CD4-positive, alpha-beta T cell (primary cell): ENCODE measurements around the gene TGM5. TPM values are rescaled to one million over a fixed set of nuclear protein-coding genes. Genes with fewer than 3 reads are reported as not detected.

Experiments used
- ATAC-seq: fragments of 200-7000 bp; cut with Tn5 transposase; one replicate; pipeline ENCODE4 v1.10.0; 2022; ENCODE audit warnings: mild to moderate bottlenecking; ENCODE audit not compliant: poor library complexity
- CTCF ChIA-PET: fragments of 350-600 bp; sonication (Branson Sonifier 250); formaldehyde crosslinking; loops from one replicate; lab custom pipeline; 2021; ENCODE audit warnings: antibody characterized with exemption, inconsistent platforms; lab: Charles Lee
- POLR2A ChIA-PET: fragments of 350-600 bp; sonication (Branson Sonifier 250); formaldehyde crosslinking; loops from one replicate; lab custom pipeline; 2021; ENCODE audit warnings: antibody characterized with exemption, inconsistent platforms; lab: Charles Lee
- DNase-seq, 14 experiments: peaks; one replicate each; pipeline ENCODE4 v3.0.0-alpha.2; 2013 to 2020; ENCODE audit warnings: mixed read lengths in 2 of 14
- H3K27ac ChIP-seq, 2 donors: one replicate each; pipeline versions ENCODE4 v1.5.1 to v1.7.0; 2013; ENCODE audit warnings: low read length in 2 of 2, low read depth in 1 of 2, mild to moderate bottlenecking in 1 of 2
- H3K27me3 ChIP-seq, 2 experiments: 1 replicate in 1 of 2; 2 replicates in 1 of 2; pipeline versions ENCODE4 v1.6.1 to v1.7.0; 2013; ENCODE audit warnings: low read length in 2 of 2, control low read depth in 1 of 2, mild to moderate bottlenecking in 1 of 2, moderate library complexity in 1 of 2; ENCODE audit not compliant: insufficient read depth in 2 of 2, control insufficient read depth in 1 of 2
- H3K36me3 ChIP-seq: one replicate; pipeline ENCODE4 v1.6.1; 2013; ENCODE audit warnings: low read length, control low read depth; ENCODE audit not compliant: insufficient read depth
- H3K4me1 ChIP-seq: one replicate; pipeline ENCODE4 v1.6.1; 2013; ENCODE audit warnings: low read length, control low read depth; ENCODE audit not compliant: insufficient read depth
- H3K4me3 ChIP-seq: one replicate; pipeline ENCODE4 v1.5.1; 2013; ENCODE audit warnings: mild to moderate bottlenecking, low read length, moderate library complexity
- H3K9me3 ChIP-seq, 2 experiments: 1 replicate in 1 of 2; 2 replicates in 1 of 2; pipeline versions ENCODE4 v1.6.1 to v1.7.0; 2013; ENCODE audit warnings: low read length in 2 of 2, mild to moderate bottlenecking in 2 of 2, control low read depth in 1 of 2, moderate library complexity in 1 of 2; ENCODE audit not compliant: control insufficient read depth in 1 of 2, insufficient read depth in 1 of 2
- H3K27ac Mint-ChIP-seq: one replicate; pipeline ENCODE4 v1.8.0; 2020; ENCODE audit warnings: mixed read lengths
- H3K27me3 Mint-ChIP-seq: one replicate; pipeline ENCODE4 v1.8.0; 2021; ENCODE audit warnings: mixed read lengths
- H3K36me3 Mint-ChIP-seq: one replicate; pipeline ENCODE4 v1.8.0; 2021; ENCODE audit warnings: low read depth, mixed read lengths
- H3K4me1 Mint-ChIP-seq: one replicate; pipeline ENCODE4 v1.8.0; 2021; ENCODE audit warnings: low read depth, mixed read lengths
- H3K4me3 Mint-ChIP-seq: one replicate; pipeline ENCODE4 v1.8.0; 2020; ENCODE audit warnings: mild to moderate bottlenecking, mixed read lengths
- H3K9me3 Mint-ChIP-seq: one replicate; pipeline ENCODE4 v1.8.0; 2020; ENCODE audit warnings: mixed read lengths
- intact Hi-C, 2 experiments: fragments of 100-400 bp; cut with DNase I in 1 of 2; cut with micrococcal nuclease in 1 of 2; formaldehyde crosslinking; loops; one replicate each; pipeline versions ENCODE4 v1.15.1 to v1.9.0; 2023 to 2025; cut with DNase I, micrococcal nuclease
- total RNA-seq, 174 experiments: library from RNA in 2 of 174; stranded (reverse) in 2 of 174; gene quantifications; one replicate each; pipeline ENCODE4 v1.2.3 and lab custom pipeline; 2021 to 2026
- TF ChIP-seq, protein P1 (sequence below): fragments of 200-600 bp; IDR thresholded peaks from one replicate; pipeline ENCODE4 v1.8.0; 2022; ENCODE audit warnings: antibody characterized with exemption, mild to moderate bottlenecking

TGM5 gene
- total RNA-seq, 2 experiments from 2014 or later = not detected

GRCh38 chr15:43256341-43256740 is 10.4 kb downstream of the TGM5 start:
- H3K27me3 ChIP-seq = no peaks in the 10 kb centered on the region
- CTCF ChIA-PET = no interaction called here

GRCh38 chr15:43255376-43255775 is 11.4 kb downstream of the TGM5 start:
- Mint-ChIP-seq H3K27me3 (peaks cover 11% of the 10 kb centered on the region), H3K36me3 (no peaks in the 10 kb centered on the region), H3K27ac (no peak overlapping the region), H3K4me1 (no peaks in the 10 kb centered on the region), H3K4me3 (no peak overlapping the region), H3K9me3 (no peaks in the 10 kb centered on the region)
- DNase-seq (no peak), ATAC-seq (no peak)
- Histone ChIP-seq H3K36me3 (no peaks in the 10 kb centered on the region), H3K27ac (no peak overlapping the region), H3K9me3 (no peaks in the 10 kb centered on the region), H3K4me3 (no peak overlapping the region), H3K27me3 (no peaks in the 10 kb centered on the region), H3K4me1 (peaks cover 3% of the 10 kb centered on the region)
- CTCF ChIA-PET = no interaction called here
- TF ChIP-seq, protein P1, sequence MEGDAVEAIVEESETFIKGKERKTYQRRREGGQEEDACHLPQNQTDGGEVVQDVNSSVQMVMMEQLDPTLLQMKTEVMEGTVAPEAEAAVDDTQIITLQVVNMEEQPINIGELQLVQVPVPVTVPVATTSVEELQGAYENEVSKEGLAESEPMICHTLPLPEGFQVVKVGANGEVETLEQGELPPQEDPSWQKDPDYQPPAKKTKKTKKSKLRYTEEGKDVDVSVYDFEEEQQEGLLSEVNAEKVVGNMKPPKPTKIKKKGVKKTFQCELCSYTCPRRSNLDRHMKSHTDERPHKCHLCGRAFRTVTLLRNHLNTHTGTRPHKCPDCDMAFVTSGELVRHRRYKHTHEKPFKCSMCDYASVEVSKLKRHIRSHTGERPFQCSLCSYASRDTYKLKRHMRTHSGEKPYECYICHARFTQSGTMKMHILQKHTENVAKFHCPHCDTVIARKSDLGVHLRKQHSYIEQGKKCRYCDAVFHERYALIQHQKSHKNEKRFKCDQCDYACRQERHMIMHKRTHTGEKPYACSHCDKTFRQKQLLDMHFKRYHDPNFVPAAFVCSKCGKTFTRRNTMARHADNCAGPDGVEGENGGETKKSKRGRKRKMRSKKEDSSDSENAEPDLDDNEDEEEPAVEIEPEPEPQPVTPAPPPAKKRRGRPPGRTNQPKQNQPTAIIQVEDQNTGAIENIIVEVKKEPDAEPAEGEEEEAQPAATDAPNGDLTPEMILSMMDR = no peak
- intact Hi-C loops = no loop called here
- POLR2A ChIA-PET = no interaction called here

More at GRCh38 chr15:43256341-43256740, 10.4 kb downstream of the TGM5 start:
- Mint-ChIP-seq H3K27ac (no peak overlapping the region), H3K4me3 (no peak overlapping the region), H3K36me3 (no peaks in the 10 kb centered on the region), H3K9me3 (no peaks in the 10 kb centered on the region), H3K27me3 (peaks cover 11% of the 10 kb centered on the region), H3K4me1 (no peaks in the 10 kb centered on the region)
- Histone ChIP-seq H3K27ac (no peak overlapping the region), H3K4me1 (peaks cover 3% of the 10 kb centered on the region), H3K36me3 (no peaks in the 10 kb centered on the region), H3K4me3 (no peak overlapping the region), H3K9me3 (no peaks in the 10 kb centered on the region)
- DNase-seq = no peak
- no peak for ATAC-seq
- intact Hi-C loops = no loop called here
- POLR2A ChIA-PET = no interaction called here
- TF ChIP-seq, protein P1 = no peak

- H3K27ac Mint-ChIP-seq = no peak overlapping the region
- intact Hi-C loops = no loop called here
- no peak overlapping the region for H3K27ac ChIP-seq
Measured at GRCh38 chr15:43253431-43254403, 13.0 kb downstream of the TGM5 start.

More at GRCh38 chr15:43253431-43254403, 13.0 kb downstream of the TGM5 start:
- Mint-ChIP-seq H3K36me3 (no peaks in the 10 kb centered on the region), H3K27me3 (peaks cover 11% of the 10 kb centered on the region), H3K4me1 (no peaks in the 10 kb centered on the region), H3K9me3 (no peaks in the 10 kb centered on the region), H3K4me3 (no peak overlapping the region)
- peaks cover 3% of the 10 kb centered on the region for H3K4me1 ChIP-seq
- H3K36me3 ChIP-seq = no peaks in the 10 kb centered on the region
- POLR2A ChIA-PET = no interaction called here
- no peak overlapping the region for H3K4me3 ChIP-seq
- ATAC-seq (no peak), DNase-seq (peak in 5 of 14 experiments; percentile 1 to 68 (median 15))
- CTCF ChIA-PET = no interaction called here
- TF ChIP-seq, protein P1 = no peak
- H3K9me3 ChIP-seq = no peaks in the 10 kb centered on the region
- no peaks in the 10 kb centered on the region for H3K27me3 ChIP-seq
